ENCODE data around the gene ANXA4.

GRCh38 chr2:69846182-69847067 is 104.5 kb downstream of the ANXA4 start:
- TF ChIP-seq CTCF (IDR thresholded peaks at IDR 0.05) (no peak), EZH2phosphoT487 (IDR thresholded peaks at IDR 0.05) (no peak), EZH2 (IDR thresholded peaks at IDR 0.05) (no peak)
